Mesenteric fat pad (tissue), 1 donor: ENCODE results near the gene ATP6V0A4. TPM values are rescaled to one million over a fixed set of nuclear protein-coding genes. Genes with fewer than 3 reads are reported as not detected.

Experiments used
- DNase-seq: peaks from one replicate; pipeline ENCODE4 v3.0.0-alpha.2; 2020; ENCODE audit warnings: low spot score
- total RNA-seq: library from RNA; stranded (reverse); fragmentation: NEBNext Ultra II Directional; extraction: Animal tissue kit (Norgen Biotek cat#: 25700); gene quantifications from one replicate; pipeline ENCODE4 v1.2.1, GENCODE V29; 2021
- donor health status: DM: yes; HTN: yes; CAD: no.

ATP6V0A4 gene
- total RNA-seq, 1 donor from 2014 or later: not detected

GRCh38 chr7:138663725-138664710, 134.0 kb downstream of the ATP6V0A4 start:
- DNase-seq: peak; percentile 51

GRCh38 chr7:138662991-138663320, 135.0 kb downstream of the ATP6V0A4 start:
- no peak for DNase-seq

DNA sequence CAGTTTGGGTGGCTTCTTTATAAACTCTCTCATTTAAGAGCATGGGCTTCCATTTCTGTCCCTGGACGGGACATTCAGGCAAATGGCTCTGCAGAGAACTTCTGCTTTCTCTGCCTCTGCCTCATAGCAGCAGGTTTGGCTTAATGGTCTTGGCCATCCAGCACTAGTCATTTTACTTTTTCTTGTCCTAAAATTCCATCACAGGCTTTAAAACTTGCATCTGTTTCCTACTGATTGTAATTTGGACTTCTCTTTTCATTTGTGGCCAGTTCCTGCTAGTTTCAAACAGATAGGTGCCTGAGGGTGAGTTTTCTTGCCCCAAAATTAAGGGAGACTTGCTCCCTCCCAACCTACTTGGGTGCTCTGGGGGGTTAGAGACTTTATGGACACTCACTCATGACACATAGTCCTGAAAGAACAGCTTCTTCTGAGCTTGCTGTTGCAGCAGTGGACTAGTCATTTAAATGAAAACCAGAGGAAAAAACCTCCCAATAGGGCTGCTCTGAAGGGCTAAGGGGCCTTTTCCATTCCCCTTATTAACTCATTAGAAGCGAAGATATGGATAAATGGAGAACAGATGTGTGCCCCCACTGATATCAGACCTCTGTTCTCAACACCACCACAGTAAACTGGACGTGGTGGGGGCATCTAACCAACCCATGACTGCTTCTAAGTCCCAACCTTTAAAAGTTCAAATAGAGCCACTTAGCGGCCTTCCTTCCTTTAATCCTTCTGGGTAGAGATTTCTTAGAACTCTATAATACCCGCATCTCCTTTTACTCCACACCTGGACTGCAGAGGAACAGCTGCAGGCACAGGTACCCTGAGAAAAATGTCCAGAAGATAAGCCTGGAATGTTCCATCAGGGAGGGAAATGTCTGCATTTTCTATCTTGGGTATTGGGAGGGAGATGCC, 135.7 kb downstream of the ATP6V0A4 start:
- peak; percentile 45 for DNase-seq

DNA sequence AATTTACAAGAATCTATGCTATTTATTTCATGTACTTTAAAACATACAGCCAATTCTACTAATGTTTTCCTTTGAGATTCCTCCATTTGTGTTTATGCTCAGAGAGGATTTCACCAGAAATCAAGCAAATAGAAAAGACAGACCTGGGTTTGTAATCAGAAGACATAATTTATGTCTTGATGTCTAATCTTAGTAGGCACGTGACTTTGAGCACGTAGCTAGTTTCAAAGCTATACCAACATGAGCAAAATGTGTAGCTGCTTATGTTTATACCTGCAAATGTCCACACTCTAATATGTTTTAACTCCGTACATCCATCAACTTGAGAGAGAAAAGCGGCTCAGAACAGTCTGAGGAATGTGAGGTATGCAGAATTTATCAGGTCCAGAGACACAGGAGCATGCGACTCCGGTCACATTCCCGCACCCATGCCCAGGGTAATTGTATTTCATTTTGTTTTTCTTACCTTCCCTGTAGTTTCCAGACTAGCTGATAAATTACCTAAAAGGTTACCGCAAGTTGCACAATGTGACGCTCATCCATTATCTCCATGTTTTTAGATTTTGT, 136.8 kb downstream of the ATP6V0A4 start:
- peak; percentile 12 for DNase-seq

- DNase-seq: no peak
Observed at GRCh38 chr7:138658889-138659288, 139.1 kb downstream of the ATP6V0A4 start.

DNA sequence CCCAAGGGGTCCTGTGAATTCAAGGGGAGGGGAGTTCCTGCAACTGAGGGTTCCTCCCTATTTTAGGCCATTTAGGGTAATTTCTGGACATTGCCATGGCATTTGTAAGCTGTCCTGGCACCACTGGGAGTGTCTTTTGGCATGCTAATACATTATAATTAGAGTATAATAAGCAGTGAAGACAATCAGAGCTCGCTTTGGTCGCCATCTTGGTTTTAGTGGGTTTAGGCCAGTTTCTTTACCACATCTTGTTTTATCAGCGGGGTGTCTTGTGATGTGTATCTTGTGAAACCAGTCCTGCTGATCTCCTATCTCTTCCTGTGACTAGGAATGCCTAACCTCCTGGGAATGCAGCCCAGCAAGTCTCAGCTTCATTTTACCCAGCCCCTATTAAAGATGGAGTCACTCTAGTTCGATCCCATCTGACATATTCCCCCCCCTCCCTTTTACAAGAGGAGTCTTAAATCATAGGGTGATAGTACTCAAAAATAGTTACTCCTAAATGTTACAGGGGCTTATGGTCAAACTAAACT, 140.1 kb downstream of the ATP6V0A4 start:
- DNase-seq: no peak

DNA sequence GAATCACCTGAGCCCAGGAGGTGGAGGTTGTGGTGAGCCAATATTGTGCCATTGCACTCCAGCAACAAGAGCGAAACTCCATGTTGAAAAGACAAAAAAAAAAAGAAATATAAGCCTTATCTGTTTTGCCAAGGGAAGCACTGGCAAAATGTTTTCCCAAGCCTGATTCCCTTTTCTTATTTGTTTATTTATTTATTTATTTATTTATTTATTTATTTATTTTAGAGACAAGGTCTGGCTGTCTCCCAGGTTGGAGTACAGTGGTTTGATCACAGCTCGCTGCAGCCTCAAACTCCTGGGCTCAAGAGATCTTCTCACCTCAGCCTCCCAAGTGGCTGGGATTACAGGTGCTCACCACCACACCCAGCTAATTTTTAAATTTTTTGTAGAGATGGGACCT, 141.0 kb downstream of the ATP6V0A4 start:
- DNase-seq: peak; percentile 2

Other genes starting within 250 kb of the ATP6V0A4 start
- not detected for gene SVOPL, start 96.8 kb downstream of the ATP6V0A4 start, total RNA-seq
- not detected for gene TMEM213, start 202 bp downstream of the ATP6V0A4 start, total RNA-seq
- gene KIAA1549, start 183.2 kb upstream of the ATP6V0A4 start, total RNA-seq: 2.4 TPM
- 13.6 TPM for gene ZC3HAV1L, start 237.8 kb upstream of the ATP6V0A4 start, total RNA-seq